HUES48 (cell line): Measurements from ENCODE around the gene LMBR1.
"Not testable (repeated sequence)": the region's sequence is repeated elsewhere in the genome, so short reads cannot be mapped to it uniquely, and the experiment has no call there.

Source experiments
- H3K27ac ChIP-seq: one replicate; pipeline ENCODE4 v1.7.0; 2013; ENCODE audit warnings: low read depth, low read length, inconsistent platforms
- H3K27me3 ChIP-seq: 2 replicates; pipeline ENCODE4 v1.6.1; 2013; ENCODE audit warnings: mild to moderate bottlenecking, low read length; ENCODE audit not compliant: control insufficient read depth, insufficient read depth
- H3K36me3 ChIP-seq: 2 replicates; pipeline ENCODE4 v1.6.1; 2013; ENCODE audit warnings: low read length; ENCODE audit not compliant: control insufficient read depth, insufficient read depth
- H3K4me1 ChIP-seq: 2 replicates; pipeline ENCODE4 v1.6.1; 2013; ENCODE audit warnings: mild to moderate bottlenecking, low read length; ENCODE audit not compliant: control insufficient read depth, insufficient read depth
- H3K4me3 ChIP-seq: 2 replicates; pipeline ENCODE4 v1.5.1; 2013; ENCODE audit warnings: mild to moderate bottlenecking, low read depth, low read length
- H3K9ac ChIP-seq: 2 replicates; pipeline ENCODE4 v1.6.1; 2013; ENCODE audit warnings: mild to moderate bottlenecking, low read depth, low read length, moderate library complexity
- H3K9me3 ChIP-seq: 2 replicates; pipeline ENCODE4 v1.6.1; 2013; ENCODE audit warnings: low read length; ENCODE audit not compliant: control insufficient read depth, insufficient read depth

LMBR1 gene

DNA sequence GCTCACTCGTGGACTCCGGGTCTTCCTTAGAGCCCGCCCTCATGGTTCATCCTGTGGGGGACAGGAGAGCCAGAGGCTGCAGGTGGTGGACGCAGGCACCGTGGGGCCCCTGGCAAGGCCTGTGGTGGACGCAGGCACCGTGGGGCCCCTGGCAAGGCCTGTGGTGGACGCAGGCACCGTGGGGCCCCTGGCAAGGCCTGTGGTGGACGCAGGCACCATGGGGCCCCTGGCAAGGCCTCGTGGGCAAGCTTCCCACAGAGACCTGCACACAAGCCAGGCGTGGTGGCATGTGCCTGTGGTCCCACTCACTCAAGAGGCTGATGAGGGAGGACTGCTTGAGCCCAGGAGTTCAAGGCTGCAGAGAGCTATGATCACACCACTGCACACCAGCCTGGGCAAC lies 32.8 kb upstream of the LMBR1 start:
- not testable (repeated sequence) for H3K36me3 ChIP-seq, H3K27ac ChIP-seq, H3K4me3 ChIP-seq, H3K9me3 ChIP-seq, H3K27me3 ChIP-seq, H3K9ac ChIP-seq, H3K4me1 ChIP-seq

DNA sequence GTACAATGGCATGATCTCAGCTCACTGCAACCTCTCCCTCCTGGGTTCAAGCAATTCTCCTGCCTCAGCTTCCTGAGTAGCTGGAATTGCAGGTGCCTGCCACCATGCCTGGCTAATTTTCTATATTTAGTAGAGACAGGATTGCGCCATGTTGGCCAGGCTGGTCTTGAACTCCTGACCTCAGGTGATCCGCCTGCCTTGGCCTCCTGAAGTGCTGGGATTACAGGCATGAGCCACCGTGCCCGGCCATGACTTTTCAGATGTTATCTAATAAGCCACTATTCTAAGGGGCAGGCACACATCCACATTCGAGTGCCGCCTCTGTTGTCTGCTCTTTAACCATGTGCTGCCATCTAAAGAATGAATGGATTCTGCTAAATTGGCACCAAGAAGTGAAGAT lies 29.3 kb upstream of the LMBR1 start:
- not testable (repeated sequence) for H3K9me3 ChIP-seq, H3K36me3 ChIP-seq, H3K9ac ChIP-seq, H3K27ac ChIP-seq, H3K27me3 ChIP-seq, H3K4me1 ChIP-seq, H3K4me3 ChIP-seq

DNA sequence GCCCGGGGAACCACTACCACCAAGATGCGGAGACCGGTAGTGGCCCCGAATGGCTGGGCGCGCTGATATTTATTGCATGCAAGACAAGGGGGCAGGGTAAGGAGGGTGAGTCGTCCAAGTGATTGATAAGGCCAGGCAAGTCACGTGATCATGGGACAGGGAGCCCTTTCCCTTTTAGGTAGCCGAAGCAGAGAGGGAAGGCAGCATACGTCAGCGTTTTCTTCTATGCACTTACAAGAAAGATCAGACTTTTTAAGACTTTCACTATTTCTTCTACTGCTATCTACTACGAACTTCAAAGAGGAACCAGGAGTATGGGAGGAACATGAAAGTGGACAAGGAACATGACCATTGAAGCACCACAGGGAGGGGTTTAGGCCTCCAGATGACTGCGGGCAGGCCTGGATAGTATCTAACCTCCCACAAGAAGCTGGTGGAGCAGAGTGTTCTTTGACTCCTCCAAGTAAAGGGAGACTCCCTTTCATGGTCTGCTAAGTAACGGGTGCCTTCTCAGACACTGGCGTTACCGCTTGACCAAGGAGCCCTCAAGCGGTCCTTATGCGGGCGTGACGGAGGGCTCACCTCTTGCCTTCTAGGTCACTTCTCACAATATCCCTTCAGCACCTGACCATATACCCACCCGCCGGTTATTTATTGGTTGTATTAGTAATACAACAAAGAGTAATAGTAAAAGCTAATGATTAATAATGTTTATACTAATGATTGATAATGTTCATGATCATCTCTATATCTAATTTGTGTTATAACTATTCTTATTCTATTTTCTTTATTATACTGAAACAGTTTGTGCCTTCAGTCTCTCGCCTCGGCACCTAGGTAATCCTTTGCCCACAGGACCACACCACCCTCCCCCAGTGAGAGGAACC lies 27.7 kb upstream of the LMBR1 start:
- H3K9me3 ChIP-seq, H3K9ac ChIP-seq, H3K4me3 ChIP-seq, H3K4me1 ChIP-seq, H3K27me3 ChIP-seq, H3K27ac ChIP-seq, H3K36me3 ChIP-seq: not testable (repeated sequence)

DNA sequence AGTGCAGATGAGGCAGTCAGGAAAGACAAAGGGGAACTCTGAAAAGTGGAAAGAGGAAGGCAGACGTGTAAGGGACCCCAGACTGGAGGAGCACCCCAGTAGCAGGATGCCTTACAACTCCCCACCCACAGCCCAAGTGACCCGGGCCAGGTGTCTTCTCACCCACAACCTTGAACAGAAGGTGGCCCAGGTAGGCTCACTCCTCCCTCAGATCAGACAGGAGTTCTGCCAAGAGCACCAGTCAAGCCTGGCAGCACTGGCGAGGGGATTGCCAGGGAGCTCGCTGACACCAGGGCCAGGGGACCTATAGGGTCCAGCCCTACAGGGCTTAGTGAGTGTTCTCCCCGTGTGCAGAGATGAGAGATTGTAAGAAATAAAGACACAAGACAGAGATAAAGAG lies 27.1 kb upstream of the LMBR1 start:
- H3K9ac ChIP-seq = no peak overlapping the region
- no peak overlapping the region for H3K27ac ChIP-seq
- H3K36me3 ChIP-seq = no peaks in the 10 kb centered on the region
- H3K4me3 ChIP-seq = no peak overlapping the region
- H3K4me1 ChIP-seq = no peaks in the 10 kb centered on the region
- H3K27me3 ChIP-seq = no peaks in the 10 kb centered on the region
- peaks cover 14% of the 10 kb centered on the region for H3K9me3 ChIP-seq

DNA sequence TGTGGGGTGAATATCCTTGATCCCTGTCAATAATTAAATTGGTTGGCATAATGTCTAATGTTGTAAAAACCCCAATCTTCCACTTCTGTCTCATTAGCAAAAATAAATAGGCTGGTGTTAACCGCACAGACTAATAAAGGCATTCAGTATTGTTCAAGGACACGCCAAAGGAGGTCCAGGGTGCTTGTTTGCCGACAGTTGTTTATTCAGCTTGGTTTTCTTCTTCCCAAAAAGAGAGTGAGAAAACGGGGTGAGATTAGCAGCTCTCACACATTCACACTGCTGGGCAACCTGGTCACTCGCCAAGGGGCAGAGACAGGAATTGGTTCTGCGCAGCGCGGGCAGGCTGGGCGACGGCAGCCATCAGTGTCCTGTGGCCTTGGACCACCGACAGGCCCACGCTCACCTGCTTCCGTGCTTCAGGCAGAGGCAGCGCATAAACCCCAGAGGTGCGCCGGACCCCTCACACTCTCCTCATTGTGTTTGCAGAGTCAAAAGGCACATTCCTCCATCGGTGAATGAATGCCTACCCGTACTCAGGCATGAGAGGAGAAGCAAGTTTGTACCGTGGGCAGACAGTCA lies 26.2 kb upstream of the LMBR1 start:
- H3K4me3 ChIP-seq = no peak overlapping the region
- H3K9me3 ChIP-seq = peaks cover 14% of the 10 kb centered on the region
- H3K27me3 ChIP-seq = no peaks in the 10 kb centered on the region
- no peak overlapping the region for H3K27ac ChIP-seq
- H3K9ac ChIP-seq = no peak overlapping the region
- no peaks in the 10 kb centered on the region for H3K4me1 ChIP-seq
- no peaks in the 10 kb centered on the region for H3K36me3 ChIP-seq

DNA sequence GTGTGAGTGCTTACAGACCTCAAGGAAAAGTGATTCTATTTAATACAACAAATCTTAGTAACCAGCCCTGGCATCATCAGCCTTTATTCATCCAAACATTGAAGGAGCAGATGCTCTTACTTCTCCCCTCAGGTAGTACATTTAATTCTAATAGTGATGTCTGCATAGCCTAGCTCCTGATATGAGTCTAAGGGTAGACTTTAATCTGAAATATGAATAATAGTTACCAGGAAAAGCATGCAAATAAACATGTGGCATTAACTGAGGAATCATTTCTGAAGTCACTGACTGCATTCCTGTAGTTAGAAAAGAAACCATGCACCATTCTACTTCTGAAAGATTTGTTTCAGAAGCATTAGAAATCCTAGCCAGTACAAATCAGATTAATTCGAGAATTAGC lies 25.7 kb upstream of the LMBR1 start:
- H3K4me1 ChIP-seq = no peaks in the 10 kb centered on the region
- no peak overlapping the region for H3K4me3 ChIP-seq
- peaks cover 14% of the 10 kb centered on the region for H3K9me3 ChIP-seq
- no peak overlapping the region for H3K27ac ChIP-seq
- H3K27me3 ChIP-seq = no peaks in the 10 kb centered on the region
- no peaks in the 10 kb centered on the region for H3K36me3 ChIP-seq
- no peak overlapping the region for H3K9ac ChIP-seq

DNA sequence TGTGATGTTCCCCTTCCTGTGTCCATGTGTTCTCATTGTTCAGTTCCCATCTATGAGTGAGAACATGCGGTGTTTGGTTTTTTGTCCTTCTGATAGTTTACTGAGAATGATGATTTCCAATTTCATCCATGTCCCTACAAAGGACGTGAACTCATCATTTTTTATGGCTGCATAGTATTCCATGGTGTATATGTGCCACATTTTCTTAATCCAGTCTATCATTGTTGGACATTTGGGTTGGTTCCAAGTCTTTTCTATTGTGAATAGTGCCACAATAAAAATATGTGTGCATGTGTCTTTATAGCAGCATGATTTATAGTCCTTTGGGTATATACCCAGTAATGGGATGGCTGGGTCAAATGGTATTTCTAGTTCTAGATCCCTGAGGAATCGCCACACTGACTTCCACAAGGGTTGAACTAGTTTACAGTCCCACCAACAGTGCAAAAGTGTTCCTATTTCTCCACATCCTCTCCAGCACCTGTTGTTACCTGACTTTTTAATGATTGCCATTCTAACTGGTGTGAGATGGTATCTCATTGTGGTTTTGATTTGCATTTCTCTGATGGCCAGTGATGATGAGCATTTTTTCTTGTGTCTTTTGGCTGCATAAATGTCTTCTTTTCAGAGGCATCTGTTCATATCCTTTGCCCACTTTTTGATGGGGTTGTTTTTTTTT lies 16.7 kb upstream of the LMBR1 start:
- not testable (repeated sequence) for H3K4me3 ChIP-seq, H3K9ac ChIP-seq, H3K36me3 ChIP-seq, H3K27ac ChIP-seq, H3K9me3 ChIP-seq, H3K27me3 ChIP-seq, H3K4me1 ChIP-seq

DNA sequence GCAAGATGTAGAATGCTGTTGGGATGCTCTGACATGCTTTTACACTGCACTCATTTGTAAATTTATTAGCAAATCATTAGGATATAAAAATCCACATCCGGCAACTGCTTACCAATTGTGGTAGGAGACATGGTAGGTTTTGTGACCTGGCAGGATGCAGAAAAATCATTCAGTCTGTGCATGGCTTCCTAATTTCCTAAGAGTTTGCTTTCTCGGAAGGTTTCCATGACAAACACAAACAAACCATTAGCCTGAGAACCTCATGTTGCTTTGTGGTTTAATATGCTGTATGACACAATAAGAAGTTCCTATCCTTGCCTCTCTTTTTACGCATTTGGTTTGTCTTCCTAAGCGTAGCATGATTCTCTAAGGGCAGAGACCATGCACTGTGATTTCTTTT lies 14.7 kb upstream of the LMBR1 start:
- H3K9ac ChIP-seq = no peak overlapping the region
- H3K4me1 ChIP-seq = no peaks in the 10 kb centered on the region
- no peaks in the 10 kb centered on the region for H3K9me3 ChIP-seq
- H3K27ac ChIP-seq = no peak overlapping the region
- H3K4me3 ChIP-seq = no peak overlapping the region
- H3K36me3 ChIP-seq = no peaks in the 10 kb centered on the region
- no peaks in the 10 kb centered on the region for H3K27me3 ChIP-seq

DNA sequence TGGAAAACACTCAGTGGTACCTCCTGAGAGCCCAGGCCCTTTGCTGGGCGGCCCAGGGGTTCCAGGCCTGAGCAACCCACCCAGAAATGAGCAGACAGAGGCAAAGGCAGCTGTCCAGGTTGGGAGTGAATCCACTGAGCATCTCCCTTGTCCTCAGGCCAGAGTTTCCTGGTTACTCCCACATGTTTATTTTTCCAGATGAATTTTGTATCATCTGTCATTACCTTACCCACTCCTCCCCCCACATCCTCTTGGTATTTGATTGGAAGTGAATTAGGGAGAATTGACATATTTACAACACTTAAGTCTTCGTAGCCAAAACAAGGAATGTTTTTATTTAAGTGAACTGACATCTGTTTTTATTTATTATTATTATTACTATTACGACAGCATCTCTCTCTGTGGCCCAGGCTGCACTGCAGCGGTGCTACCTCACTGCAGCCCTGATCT lies 13.2 kb upstream of the LMBR1 start:
- Histone ChIP-seq H3K27me3 (no peaks in the 10 kb centered on the region), H3K9me3 (no peaks in the 10 kb centered on the region), H3K36me3 (no peaks in the 10 kb centered on the region), H3K9ac (no peak overlapping the region), H3K4me3 (no peak overlapping the region), H3K27ac (no peak overlapping the region), H3K4me1 (no peaks in the 10 kb centered on the region)

DNA sequence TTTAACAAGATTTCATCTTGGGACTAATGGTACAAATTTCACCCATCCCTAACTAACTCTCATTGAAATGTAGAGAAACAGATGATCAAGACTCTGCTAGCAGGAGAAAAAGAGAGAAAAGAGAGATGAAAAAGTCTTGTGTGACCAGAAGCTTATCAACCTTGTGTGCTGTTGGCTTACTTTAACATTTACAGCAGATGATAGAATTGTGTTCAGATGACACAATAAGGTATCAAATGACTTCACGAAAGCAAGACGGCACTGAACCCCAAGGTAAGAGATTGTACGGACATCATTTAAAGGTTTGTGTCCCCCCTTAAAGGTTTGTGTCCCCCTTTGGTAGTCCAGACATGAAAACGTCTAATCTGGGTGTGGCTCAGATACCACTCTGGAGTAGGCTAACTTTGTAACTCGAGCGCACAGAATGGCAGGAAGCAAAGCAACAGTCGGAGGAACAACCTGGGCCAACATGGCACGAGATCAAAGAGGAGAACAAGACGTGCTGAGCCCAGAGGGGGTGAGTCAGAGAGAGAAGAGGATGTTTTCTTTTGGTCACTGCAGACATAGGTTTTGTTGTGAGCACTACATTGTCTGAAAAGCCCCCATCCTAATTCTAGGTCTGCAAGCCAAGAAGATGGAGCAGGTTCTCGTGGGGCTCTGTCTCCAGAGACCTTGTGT lies 10.4 kb upstream of the LMBR1 start:
- H3K9ac ChIP-seq = no peak overlapping the region
- H3K9me3 ChIP-seq = no peaks in the 10 kb centered on the region
- no peaks in the 10 kb centered on the region for H3K36me3 ChIP-seq
- no peak overlapping the region for H3K27ac ChIP-seq
- H3K4me1 ChIP-seq = no peaks in the 10 kb centered on the region
- H3K4me3 ChIP-seq = no peak overlapping the region
- H3K27me3 ChIP-seq = no peaks in the 10 kb centered on the region

DNA sequence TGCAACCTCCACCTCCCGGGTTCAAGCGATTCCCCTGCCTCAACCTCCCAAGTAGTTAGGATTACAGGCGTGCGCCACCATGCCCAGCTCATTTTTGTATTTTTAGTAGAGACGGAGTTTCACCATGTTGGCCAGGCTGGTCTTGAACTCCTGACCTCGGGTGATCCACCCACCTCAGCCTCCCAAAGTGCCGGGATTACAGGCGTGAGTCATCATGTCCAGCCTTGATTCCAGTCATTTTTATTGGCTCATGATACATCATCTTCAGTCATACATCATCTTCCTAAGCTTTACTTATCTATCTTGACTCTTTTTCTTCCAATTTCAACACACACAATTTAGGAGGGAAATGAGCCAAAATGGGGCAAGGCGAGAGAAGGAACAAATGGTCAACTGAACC lies 7.1 kb upstream of the LMBR1 start:
- H3K9me3 ChIP-seq, H3K4me1 ChIP-seq, H3K9ac ChIP-seq, H3K36me3 ChIP-seq, H3K27me3 ChIP-seq, H3K27ac ChIP-seq, H3K4me3 ChIP-seq: not testable (repeated sequence)
